ENCODE measurements around the gene ULK4.
A peak's percentile ranks its signal among the peaks of the same experiment; 100 is the strongest.

ULK4 gene

DNA sequence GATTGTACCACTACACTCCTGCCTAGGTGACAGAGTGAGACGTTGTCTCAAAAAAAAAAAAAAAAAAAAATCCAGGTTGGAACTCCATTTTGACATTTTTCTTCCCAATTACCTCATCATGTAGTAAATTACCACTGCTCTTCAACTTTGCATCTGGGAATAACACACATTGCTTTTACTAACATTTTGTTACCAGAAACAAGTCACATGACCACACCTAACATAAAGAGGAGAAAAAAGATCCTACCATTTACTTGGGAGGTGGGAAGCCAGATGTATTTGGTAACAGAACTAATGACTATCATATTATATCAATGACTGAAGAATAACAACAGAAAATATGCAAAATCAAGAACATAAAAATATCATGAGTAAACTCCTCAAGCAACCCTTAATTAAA is 49.6 kb downstream of the ULK4 start:
- TF ChIP-seq, protein P1, sequence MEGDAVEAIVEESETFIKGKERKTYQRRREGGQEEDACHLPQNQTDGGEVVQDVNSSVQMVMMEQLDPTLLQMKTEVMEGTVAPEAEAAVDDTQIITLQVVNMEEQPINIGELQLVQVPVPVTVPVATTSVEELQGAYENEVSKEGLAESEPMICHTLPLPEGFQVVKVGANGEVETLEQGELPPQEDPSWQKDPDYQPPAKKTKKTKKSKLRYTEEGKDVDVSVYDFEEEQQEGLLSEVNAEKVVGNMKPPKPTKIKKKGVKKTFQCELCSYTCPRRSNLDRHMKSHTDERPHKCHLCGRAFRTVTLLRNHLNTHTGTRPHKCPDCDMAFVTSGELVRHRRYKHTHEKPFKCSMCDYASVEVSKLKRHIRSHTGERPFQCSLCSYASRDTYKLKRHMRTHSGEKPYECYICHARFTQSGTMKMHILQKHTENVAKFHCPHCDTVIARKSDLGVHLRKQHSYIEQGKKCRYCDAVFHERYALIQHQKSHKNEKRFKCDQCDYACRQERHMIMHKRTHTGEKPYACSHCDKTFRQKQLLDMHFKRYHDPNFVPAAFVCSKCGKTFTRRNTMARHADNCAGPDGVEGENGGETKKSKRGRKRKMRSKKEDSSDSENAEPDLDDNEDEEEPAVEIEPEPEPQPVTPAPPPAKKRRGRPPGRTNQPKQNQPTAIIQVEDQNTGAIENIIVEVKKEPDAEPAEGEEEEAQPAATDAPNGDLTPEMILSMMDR (IDR thresholded peaks at IDR 0.05): no peak

DNA sequence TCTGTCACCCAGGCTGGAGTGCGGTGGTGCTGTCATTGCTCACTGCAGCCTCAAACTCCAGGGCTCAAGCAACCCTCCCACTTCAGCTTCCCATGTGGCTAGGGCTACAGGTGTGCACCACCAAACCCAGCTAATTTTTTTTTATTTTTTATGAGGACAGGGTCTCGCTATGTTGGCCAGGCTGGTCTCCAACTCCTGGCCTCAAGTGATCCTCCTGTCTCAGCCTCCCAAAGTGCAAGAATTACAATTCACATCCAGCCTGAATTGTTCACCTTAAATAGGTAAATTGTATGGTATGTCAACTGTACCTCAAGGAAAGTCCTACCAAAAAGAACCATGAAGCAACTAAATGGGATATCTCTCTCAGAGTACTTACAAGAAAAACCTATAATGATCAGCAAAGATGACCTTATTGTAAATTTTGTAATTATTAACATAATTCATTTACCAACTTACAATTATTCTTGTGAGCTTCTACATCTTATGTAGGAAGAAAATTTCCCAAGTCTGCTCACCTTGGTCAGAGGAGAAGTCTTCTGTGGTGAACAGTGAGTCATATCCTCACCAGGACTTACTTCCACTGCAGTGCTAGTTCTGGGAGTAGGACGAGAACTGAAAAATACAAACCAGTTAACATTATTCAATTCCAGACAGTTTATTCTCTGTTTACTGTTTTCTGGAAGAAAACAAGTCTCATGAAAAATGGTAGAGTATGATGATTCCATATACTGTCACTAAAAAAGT is 54.4 kb downstream of the ULK4 start:
- TF ChIP-seq, protein P1 (IDR thresholded peaks at IDR 0.05): no peak

DNA sequence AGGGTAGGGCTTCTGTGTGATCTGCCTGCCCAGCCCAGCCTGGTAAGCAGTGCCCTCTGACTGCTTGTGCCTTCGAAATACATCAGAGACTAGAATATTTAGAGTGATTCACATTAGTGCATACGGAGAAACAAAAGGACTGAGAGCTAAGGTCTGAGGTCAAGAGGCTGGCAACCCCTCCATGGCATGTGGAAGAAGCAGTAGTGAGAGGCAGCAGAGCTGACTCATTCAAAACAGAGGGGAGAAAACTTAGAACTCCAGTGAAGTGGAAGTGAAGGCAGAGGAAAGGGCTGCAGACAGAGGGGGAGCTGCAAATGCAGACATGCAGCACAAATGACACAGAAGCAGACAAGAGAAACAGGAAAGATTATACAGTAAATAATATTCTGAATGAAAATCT is 61.6 kb downstream of the ULK4 start:
- TF ChIP-seq, protein P1 (IDR thresholded peaks at IDR 0.05): no peak

DNA sequence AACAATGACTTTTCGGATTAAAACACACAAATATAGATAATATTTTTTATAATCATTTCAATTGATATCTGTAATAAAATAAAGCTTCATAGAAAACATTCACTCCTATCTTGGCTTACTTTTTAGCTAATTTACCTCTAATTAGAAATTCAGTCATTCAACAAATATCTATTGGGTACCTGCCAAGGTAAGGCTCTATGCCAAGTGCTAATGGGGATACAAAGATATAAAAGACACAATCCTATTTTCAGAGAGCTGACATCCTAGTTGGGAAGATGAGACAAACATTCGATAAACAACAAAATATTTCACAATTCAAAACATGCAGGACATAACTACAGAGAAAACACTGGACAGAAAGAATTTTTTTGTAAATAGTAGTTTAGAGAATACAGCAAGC is 63.3 kb downstream of the ULK4 start:
- TF ChIP-seq, protein P1 (IDR thresholded peaks at IDR 0.05): no peak

DNA sequence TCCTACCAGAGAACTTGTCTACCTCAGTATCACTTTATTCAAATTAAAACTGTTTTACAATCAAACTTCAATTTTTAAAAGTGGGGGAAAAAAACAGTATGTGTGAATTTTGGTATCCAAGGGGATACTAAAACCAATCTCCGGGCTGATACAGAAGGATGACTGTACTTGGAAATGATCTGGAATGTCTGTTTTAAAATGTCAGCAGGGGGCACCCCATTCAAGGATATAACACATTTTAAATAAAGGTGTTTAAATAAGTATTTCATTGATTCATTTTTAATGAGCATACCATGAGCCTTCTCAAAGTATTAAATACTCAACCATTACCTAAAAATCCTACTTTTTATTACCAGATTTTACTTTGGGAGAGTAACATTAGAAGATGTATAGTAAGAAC is 67.9 kb downstream of the ULK4 start:
- TF ChIP-seq, protein P1 (IDR thresholded peaks at IDR 0.05): peak; percentile 51

DNA sequence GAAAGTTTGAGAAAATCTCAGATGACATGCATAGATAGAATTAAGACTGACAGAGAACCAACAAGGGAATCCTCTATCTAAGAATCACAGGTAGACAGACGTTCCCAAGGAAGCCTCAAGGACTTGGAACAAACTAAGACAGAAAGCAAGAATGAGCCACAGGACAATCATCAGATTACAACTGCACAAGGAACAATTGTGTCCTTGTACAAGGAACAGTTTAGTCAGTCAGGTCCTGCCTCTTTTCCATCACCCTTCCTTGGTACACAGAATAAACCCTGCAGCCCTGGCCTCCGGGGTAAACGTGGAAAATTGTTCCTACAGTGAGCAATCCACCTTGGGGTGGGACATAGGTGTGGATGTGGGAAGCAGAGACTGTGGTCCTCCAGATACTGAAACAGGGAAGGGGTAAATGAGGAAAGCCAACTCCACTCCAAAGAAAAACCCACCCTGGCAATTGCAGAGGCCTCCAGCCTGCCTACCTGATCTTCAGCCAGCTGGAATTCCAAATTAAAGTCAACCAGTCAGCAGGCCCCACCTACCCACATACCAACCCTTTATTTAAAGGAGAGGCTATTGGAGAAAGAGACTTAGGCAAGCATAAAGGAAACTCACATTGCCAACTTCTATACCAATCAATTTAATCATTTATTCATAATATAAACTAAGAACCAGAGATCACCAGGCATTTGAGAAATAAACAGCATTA is 73.4 kb downstream of the ULK4 start:
- TF ChIP-seq, protein P1 (IDR thresholded peaks at IDR 0.05): no peak

DNA sequence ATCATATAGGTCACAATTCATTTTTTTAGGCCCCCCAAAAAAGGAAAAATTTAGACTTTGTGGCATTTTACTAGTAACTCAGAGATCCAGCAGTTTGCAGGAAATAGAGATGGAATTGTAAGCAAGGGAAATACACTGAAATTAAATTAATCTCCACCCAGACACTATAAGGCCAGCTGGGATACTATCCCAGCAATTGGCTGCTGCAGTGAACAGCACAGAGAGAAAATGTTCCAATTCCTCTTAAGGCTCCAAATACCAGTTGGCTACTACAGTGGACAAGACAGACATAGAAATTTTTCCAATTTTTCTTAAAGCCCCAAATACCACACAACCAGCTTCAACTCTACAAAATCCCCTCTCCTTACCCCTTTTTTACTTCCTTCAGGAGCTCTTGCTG is 78.9 kb downstream of the ULK4 start:
- TF ChIP-seq, protein P1 (IDR thresholded peaks at IDR 0.05): no peak
